Activated CD4-positive, CD25-positive, alpha-beta regulatory T cell treated with anti-CD3 and anti-CD28 coated beads, Interleukin-2, amount 50 U/mL, for 24 hours (primary cell): ENCODE data around the gene CCM2.
"Not testable (repeated sequence)": the region's sequence is repeated elsewhere in the genome, so short reads cannot be mapped to it uniquely, and the experiment has no call there.

Experiments
- ATAC-seq, 2 donors: fragments of 150-1000 bp; cut with Tn5 transposase; one replicate each; pipeline ENCODE4 v1.10.0; 2021; ENCODE audit warnings: mild to moderate bottlenecking in 1 of 2, moderate library complexity in 1 of 2

The CCM2 gene

DNA sequence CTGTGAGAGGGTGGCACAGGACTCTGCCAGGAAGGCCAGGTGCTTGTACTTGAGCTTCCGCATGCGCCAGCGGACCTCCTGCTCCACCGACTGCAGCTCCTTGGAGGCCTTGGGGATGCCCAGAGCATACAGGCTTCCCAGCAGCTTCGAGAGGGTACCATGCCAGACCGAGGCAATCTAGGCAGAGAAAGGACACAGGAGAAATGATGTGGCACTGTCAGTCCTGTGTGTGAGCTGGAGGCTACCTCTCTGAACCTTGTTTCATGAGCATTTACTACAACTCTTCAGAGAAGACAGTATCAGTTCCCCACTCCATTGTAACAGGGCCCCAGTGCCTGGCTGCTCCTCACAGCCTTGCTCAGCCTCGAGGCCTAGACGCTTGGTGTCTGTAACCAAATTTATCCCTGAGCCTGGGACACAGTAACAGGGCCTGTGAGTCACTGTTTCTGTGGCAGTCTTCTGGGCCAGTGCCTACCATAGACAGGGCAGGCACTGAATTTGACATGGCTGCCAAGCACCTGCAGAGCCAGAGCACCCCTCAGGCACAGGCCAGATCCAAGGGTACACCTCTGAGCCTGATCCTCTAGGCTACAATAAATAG, 105.7 kb downstream of the CCM2 start:
- ATAC-seq, result peak in 1 of 2 donors; percentile 12

DNA sequence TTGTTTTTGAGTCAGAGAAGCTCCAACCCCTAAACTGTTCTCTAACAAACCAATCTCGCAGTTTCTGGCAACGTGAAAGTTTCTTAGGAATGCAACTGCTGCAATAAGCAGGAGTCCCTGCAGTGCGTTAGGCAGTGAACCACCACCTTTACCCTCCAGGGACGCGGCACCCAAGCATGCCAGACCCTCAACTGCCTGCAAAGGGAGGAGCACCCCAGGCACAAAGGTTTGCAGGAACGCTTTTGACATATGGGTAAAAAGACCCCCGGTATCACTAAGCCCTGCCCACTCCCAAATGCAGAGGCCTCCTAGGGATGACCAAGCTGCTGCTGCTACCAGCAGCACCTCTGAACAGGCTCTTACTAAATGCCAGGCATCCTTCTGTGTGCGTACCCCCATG, 106.8 kb downstream of the CCM2 start:
- no peak for ATAC-seq

DNA sequence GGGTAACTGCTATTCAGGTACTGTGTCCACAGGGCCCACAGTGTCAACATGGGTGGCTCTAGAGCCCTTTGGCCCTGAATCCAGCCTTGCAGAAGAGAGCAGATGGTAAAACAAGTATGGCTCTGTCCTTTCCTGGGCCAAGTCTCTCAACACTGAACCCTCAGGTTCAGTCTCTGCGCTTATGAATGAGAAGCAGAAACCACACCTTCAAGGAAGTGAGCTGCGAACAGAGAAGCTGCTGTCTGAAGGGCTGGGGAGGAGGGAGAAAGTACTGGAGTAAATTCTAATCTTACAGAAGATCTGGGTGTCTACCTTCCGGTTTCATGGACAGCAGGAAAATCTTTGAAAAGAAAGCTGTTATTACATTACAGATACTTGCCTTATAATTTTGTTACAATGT, 107.4 kb downstream of the CCM2 start:
- no peak for ATAC-seq

DNA sequence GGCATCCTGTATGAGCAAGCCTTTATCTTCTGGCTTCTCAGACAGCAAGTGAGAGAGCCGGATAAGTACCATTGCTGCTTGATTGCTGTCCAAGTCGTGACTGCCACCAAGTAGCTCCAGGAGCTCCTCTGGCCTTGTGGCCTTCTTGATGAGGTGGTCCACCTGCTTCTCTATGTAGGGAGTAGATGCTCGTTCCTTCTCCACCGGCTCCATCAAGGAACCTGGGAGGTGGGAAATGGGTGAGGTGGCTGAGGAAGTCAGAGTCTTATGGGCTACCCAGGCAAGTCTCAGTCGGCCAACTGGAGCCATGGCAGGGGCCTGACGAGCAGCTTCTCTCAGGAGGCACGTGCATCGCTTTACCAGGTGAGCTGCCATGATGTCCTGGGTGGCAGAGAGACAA, 108.9 kb downstream of the CCM2 start:
- ATAC-seq, result no peak

DNA sequence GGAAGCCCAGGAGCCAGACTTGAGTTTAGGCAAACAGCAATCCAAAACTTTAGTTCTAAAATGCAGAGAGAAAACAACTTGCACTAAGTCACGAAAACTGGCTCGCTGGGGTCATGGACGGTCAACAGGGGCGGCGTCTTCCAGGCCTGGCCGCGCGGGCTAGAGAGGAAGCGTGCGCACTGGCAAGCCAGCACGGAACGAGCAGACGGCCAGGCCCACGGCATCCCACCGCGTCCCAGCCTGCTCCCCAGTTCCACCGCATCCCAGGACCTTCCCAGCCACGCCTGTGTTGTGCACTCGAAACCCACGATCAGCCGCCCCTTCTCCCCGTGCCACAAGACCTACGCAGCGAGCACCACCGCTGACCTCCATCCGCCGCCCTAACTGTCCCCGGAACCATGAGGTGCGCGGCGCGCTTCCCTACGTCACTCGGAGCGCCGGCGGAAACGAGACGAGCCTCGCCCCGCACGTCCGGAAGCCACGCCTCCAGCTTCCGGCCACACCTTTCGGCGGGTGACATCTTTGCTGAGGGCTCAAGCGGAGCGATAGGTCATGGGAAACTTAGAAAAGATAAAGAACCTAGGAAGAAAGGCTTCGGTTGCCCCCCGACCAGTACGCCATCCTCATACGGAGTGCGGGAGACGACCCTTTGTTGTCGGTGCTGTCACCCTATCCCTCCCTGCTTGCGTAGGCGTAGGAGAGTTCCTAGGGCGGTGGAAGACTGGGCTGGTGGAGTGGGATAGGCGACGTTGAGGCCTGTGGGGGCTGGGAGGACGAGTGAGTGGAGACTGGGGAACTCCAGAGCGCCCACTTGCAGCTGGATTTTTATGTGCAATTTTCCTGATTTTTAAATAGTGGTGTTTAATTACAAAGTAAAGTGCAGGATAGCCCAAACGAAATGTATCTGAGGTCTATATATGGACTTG, 111.6 kb downstream of the CCM2 start, which contains the start of gene TBRG4:
TSS of gene TBRG4 (minus strand) at position 400 of the 926 bp plus-strand sequence. CDS start 2,460 bp downstream, outside the sequence.
- ATAC-seq, result peak; percentile 96 to 97

DNA sequence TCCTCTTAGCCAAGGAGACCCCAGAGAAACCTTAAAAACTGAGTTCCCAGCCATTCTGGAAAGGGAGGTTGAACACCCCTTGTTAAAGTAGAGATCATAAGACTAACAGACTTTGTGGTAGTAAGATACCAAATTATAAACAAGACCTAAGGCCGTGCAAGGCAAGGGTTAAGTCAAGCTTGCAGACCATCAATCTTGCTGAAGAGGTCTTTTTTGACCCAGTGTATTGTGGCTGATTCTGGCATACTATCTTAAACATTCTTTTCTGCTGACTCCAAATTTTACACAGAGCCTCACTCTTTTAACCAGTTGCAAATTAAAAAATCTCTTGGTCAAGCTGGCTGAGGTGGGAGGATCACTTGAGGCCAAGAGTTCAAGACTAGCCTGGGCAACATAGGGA, 112.6 kb downstream of the CCM2 start:
- ATAC-seq, result no peak

DNA sequence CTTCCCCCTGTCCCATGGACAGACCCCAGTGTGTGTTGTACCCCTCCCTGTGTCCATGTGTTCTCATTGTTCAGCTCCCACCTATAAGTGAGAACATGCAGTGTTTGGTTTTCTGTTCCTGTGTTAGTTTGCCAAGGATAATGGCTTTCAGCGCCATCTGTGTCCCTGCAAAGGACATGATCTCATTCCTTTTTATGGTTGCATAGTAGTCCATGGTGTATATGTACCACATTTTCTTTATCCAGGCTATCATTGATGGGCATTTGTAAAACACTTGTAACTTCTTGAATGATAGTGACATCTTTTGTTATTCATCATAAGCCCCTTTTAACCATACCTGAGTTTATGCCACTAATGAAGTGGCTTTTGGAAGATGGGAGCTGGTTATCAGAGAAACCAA, 114.3 kb downstream of the CCM2 start:
- not testable (repeated sequence) for ATAC-seq

DNA sequence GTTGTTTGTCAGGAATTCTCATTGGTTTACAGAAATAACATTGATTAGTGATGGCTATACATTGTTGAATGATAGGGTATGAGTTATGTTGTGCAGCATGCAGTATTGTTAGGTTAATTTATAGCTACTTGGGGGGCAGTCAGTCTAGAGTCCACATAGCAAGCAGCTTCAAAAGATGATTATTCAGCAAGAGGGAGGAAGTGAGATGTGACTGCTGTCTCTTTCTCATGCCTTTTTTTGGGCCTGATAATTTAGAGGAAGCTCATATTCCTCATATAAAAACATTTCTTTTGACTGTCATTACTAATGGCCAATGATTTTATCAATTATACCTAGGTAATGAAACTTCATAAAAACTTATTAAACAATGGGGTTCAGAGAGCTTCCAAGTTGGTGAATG, 114.9 kb downstream of the CCM2 start:
- ATAC-seq, result no peak

DNA sequence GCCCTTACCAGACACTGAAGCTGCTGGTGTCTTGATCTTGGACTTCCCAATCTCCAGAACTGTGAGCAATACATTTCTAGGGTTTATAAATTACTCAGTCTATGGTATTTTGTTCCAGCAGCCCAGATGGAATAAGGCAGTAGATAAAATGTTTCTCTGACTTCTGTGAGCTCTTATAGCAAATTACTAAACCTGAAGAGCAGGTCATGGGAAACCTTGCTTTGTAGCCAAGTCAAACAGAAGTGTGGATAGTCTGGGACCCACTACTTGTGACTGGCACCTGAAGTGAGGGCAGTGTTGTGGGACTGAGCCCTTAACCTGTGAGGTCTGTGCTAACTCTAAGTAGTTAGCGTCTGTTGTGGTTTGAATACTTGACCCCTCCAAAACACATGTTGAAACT, 116.0 kb downstream of the CCM2 start:
- no peak for ATAC-seq

DNA sequence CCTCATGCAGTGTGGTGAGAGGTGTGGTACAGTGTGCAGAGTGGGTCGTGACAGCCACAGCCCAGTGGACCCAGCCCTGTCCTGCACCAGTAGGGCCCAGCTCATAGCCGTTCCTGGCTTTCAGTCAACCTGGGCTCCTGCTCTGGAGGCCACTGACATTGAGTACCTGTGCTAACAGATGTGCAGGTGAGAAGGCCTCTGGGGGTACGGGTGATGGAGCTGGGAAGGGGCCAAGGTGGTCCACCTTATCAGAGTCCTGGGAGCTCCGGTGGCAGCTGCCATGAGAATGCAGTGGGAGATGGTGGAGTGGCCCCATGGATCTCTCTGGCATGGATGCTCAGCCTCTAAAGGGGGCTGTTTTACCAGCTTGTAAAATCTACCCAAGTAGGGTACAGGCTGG, 117.6 kb downstream of the CCM2 start:
- ATAC-seq, result no peak

DNA sequence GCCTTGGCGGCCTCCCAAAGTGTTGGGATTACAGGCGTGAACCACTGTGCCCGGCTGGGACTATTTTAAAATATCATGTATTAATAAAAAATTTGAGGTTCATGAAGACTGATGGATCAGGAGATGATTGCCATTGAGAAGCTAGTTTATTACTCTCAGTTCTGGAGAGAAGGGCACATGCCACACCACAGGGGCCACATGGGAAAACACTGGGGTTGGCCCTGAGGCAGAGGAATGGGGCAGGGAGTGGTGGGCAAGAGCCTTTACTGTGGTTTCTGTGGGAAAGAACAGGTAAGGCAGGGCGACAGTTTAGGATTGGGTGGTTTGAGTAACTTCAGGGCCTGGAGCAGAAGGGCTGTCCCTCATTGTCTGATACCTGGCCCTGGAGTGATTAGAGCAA, 118.3 kb downstream of the CCM2 start:
- no peak for ATAC-seq

DNA sequence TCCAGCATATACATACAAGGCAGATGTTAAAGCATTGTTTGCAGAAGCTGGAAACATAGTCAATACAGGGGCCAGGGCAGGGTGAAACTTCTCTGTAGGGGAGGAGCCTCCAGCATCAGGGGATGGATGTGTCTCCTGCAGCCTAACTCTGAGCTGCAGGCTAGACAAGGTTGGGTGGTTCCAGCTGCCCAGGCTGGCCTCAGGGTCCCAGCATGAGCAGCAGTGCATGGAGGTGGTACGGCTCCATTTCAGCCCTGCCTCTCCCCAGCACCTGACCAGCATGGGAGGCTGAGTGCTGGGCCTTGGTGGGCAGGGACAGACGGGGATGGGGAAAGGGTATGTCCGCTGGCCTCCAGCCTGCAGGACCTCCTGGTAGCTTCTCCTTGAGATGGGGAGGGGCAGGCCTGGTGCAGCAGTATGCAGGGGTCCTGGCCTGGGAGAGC, 118.9 kb downstream of the CCM2 start:
- ATAC-seq, result no peak

DNA sequence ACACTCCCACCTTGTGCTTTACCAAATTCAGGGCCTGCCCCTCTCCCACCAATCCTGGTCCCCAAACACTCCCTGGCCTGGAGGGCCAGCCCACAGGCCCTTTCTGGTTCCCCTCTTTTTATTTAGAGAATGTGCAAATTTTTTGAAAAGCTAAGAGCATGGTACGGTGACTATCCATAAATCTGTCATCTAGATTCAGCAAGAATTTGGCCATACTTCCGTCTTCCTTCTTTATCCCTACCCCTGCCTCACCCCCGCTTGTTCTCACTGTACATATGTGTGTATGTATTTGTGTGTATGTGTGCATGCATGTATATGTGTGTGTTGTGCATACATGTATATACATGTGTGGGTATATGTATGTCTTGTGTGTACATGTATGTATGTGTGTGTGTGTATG, 119.5 kb downstream of the CCM2 start:
- no peak for ATAC-seq

DNA sequence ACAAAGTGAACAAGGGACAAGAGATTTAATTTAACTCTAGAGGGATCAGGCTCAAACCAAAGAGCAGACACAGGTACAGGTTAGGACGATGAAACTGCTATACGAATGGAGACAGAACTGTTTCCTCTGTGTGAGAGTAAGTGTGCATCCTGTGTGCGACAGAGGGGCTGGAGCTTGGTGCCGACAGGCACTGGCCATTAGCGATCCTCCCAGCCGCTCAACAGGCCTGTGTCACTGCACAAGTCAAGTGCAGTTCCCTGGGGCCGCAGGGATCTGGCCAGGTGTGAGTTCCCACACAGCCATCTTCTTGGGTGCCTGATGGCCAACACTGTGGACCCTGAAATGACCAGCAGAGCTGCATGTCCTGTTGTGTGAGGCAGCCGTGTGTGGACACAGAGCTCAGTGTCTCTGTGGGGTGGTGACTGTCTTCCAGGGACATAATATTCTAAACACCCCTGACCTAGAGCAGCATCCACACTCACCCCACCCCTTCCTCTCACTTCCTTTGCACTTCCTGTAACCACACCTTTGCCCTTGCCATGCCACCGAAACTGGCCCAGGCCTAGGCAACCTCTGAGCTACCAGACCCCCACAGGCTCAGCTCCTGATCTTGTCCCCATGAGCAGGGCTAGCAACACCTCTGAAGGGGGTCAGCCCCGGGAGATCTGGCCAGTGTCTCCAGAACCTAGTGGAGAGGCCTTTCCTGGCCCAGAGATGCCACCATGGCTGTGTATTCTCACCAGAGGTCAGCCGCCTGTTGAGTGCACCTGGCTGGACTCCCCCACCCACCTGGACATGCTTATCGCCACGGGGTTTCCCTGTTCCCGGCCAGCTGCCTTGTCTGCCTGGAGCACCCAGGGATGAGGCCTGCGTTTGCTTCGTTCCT, 123.2 kb downstream of the CCM2 start:
- no peak for ATAC-seq

DNA sequence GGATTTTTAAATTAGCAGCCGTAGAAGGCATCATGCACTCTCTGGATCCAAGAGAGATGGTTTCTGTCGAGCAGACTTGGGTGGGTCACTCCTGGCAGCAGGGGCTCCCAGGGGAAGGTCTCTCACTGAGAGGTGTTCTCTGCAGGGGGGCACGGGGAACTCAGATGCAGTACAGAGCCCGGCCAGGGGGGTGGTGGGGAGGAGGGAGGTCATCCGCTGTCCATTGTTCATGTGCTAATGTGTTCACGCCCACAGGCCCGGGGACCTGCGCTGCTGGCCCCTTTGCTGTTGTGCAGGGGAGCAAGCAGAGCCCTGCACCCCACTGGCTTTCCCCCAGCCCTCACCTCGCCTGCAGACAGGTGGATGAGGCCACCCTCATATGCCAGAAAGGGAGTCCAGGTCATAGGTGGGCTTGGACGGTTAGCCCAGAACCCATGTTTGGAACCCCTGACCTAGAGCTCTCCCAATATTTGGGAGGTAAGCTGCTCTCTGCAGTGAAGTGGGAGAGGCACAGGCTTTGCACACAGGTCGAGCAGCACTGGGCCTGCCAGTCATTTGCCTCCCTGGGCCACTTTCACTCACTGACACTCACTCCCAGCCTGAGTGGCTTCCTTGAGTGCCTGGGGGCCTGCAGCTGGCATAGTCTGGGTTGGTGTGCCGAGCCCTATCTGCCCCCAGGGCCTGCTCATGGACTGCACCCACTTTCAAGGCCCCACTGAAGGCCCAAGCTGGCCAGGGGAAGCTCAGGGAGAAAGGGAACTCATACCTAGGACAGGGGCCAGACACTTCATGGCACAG, 124.1 kb downstream of the CCM2 start:
- ATAC-seq, result no peak

DNA sequence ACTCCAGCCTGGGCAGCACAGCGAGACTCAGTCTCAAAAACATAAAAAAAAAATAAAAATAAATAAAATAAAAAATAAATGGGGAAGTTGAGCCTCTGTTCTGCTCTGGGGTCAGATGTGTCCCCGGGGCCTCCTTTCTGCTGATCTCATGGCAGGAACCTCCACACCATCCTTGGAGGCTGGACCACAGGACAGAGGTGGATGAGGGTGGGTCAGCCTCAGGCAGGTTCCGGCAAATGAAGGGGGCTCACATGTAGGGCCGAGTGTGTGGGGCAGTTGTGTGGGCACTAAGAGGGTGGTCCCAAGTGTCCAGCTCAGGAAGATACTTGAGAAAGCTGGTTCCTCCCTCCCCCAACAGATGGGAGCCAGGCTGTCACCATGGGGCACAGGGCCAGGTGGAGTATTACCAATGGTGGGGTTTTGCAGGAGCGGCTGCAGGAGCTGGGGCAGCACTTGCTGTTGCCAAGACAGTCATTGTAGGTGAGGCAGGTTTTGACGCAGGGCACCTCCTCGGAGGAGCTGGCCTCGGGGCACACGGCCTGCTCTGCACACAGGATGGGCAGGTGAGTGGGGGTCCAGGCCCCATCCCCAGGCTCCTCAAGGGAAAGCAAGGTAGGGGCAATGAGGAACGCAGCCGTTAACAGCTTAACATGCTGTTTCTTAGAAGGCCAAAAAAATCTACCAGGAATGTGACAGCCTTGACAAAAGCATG, 125.3 kb downstream of the CCM2 start:
- no peak for ATAC-seq
